HG03432 (cell line): ENCODE measurements around the gene PPM1D.

ENCODE experiments used
- ATAC-seq: cut with Tn5 transposase; IDR thresholded peaks from one replicate; pipeline ENCODE4 v1.9.1; 2021; ENCODE audit warnings: mild to moderate bottlenecking, moderate library complexity; ENCODE audit not compliant: unreplicated experiment

Gene PPM1D

DNA sequence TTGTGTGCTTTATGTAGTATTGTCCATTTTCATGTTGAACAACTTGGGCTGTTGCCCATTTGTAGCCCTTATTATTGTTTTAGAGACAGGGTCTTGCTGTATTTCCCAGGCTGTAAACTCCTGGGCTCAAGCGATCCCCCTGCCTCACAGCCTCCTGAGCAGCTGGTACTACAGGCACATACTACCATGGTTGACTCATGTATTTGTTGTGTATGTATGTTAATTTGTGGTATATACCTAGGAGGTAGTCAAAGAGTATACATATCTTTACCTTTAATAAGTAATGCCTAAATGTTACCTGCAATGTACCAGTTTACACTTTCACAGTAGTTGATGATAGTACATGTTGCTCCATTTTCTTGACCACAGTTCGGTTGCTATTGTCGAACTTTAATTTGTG lies 18.1 kb downstream of the PPM1D start:
- no peak for ATAC-seq

DNA sequence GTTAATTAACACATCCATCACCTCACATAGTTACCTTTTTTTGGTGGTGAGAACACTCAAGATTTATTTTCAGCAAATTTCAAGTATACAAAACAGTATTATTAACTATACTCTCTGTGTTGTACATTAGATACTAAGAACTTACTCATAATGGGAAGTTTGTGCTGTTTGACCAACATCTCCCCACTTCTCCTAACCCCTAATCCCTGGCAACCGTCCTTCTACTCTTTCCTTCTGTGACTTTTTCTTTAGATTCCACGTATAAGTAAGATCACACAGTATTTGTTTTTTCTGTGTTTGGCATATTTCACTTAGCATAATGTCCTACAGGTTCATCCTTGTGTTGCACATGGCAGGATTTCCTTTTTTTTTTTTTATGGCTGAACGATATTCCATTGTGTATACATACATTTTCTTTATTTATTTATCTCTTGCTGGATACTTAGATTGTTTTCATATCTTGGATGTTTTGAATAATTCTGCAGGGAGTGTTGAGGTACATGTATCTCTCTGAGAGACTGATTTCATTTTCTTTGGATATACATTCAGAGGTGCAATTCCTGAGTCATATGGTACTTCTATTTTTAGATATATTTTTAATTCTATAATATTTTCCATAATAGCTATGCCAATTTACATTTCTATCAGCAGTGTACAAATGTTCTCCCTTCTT lies 19.0 kb downstream of the PPM1D start:
- no peak for ATAC-seq

DNA sequence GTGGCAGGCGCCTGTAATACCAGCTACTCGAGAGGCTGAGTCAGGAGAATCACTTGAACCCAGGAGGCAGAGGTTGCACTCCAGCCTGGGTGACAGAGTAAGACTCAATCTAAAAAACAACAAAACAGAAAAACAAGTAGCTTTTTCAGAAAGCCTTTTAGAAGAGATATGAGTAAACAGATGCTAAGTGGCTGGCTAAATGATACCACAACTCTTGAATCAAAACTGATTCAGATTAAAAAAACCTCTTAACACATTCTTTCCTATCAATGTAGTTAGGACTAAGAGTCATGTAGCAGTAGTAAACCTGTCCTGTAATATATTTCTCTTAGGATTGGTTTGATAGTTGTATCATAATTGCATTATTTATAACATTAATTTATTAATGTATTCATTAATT lies 23.0 kb downstream of the PPM1D start:
- no peak for ATAC-seq

DNA sequence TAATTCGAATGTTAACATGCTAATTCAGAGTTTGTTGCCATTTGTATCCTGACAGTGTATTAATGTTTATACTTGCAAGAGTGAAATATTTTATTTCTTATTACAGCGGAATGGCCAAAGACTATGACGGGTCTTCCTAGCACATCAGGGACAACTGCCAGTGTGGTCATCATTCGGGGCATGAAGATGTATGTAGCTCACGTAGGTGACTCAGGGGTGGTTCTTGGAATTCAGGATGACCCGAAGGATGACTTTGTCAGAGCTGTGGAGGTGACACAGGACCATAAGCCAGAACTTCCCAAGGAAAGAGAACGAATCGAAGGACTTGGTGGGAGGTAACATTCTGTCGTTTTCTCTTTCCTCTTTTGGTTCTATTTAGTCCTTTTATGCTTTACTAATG lies 23.4 kb downstream of the PPM1D start:
- ATAC-seq, result no peak

DNA sequence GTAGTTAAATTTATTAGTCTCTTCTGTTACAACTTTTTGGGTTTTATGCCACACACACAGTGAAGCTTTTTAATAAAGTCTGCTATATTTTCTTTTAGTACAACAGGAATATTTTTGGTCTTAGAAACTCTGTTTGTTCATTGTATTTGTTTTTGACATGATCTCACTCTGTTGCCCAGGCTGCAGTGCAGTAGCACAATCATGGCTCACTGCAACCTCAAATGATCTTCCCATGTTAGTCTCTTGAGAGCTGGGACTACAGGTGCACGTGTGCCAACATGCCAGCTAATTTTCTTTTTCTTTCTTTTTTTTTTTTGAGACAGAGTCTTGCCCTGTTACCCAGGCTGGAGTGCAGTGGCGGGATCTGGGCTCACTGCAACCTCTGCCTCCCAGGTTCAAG lies 27.1 kb downstream of the PPM1D start:
- ATAC-seq, result no peak

DNA sequence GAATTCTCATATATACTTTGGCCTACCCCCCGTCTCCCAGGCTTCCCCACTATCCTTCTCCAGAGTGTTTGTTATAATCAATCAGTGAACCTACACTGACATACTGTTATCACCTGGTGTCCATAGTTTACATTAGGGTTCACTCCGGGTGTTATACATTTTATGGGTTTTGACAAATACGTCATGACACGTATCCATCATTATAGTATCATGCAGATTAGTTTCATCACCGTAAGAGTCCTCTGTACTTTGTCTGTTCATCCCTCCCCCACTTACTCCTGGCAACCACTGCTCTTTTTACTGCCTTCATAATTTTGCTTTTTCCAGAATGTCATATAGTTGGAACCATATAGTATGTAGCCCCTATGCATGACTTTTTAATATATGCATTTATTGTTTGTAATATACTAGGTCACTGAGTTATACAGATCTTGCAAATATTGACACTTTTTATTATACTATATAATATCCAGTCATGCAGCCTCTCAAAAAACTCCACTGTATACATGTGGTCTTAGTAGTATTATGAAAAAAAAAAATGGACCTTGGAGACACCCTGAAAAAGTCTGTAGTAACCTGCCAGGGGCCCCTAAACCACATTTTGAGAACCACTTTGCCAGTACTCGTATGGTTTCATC lies 28.4 kb downstream of the PPM1D start:
- no peak for ATAC-seq

DNA sequence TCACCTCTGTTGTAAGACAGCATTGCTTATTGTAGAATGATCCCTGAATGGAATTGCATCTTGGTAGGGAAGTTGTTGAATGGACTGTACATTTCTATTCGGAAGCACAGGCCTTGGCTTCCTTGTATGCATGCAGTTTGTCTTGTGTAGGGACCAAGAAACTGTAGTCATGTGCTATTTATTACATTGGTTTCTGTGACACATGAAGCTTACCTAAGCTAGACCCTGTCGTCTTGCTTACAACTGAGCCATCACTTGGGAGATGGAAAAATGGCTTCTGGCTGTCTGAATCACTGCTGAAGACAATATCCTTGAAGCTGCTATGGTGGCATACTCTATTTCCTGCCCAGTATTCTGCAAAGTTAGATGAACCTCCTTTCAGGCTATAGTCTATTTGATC lies 29.1 kb downstream of the PPM1D start:
- no peak for ATAC-seq

DNA sequence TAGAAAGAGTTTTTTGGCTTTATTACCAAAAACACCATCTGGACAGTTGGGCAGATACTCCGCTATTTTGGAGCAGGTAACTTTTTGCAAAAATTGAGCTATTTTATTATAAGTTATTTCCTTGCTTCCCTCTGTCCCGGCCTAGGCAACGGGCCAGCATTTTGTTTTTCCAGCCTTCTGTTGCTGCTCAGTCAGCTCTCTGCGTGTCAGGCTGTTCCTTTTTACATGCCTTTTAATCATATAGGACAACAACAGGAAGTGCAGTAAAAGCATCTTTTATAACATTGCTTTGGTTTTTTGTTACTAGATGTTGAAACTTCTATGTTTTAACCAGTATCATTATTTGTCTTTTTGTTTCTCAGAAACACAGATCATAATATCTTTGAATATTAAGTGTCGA lies 30.4 kb downstream of the PPM1D start:
- ATAC-seq, result no peak

DNA sequence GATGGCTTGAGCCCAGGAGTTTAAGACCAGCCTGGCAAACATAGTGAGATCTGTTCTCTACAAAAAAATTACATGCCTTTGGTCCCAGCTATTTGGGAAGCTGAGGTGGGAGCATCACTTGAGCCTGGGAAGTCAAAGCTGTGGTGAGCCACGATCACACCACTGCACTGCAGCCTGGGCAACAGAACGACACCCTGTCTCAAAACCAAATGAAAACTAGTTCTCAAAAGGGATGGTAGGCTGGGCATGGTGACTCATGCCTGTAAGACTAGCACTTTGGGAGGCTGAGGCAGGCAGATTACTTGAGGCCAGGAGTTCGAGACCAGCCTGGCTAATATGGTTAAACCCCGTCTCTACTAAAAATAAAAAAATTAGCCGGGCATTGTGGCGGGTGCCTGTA lies 31.1 kb downstream of the PPM1D start:
- no peak for ATAC-seq

DNA sequence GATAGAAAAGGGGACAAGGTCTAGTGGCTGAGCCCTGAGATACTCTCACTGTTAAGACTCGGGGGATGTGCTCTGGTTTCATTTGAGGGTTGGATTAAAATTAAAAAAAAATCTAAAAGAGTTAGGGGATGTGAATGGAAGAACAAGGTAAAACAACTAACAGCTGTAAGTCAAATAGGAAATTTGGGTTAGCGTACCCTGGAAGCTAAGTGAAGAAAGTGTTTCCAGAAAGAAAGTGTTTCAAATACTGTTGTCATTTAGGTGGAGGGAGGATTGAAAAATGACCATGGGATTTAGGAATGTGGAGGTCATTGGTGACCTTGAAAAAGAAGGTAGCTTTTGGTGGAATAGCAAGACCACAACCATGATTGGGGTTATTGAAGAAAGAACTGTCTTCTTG lies 37.7 kb downstream of the PPM1D start:
- no peak for ATAC-seq

DNA sequence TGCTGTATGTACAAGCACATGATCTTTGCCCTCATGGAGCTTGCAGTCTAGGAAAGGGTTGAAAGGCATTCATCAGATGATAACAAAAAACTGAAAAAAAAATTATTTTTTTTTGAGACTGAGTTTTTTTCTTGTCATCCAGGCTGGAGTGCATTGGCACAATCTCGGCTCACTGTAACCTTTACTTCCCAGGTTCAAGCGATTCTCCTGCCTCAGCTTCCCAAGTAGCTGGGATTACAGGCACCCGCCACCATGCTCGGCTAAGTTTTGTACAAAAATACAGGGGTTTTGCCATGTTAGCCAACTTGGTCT lies 39.0 kb downstream of the PPM1D start:
- ATAC-seq, result no peak

DNA sequence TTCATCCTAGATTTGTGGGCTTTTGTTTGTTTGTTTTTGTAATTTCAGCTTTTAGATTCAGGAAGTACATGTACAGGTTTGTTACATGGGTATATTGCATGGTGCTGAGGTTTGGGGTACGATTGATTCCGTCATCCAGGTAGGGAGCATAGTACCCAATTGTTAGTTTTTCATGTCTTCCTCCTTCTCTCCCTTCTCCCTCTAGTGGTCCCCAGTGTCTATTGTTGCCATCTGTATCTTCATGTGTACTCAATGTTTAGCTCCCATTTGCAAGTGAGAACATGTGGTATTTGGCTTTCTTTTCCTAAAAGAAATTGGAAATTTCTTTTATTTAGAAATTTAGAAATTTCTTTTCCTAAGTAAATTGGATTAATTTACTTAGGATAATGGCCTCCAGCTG lies 40.5 kb downstream of the PPM1D start:
- no peak for ATAC-seq

DNA sequence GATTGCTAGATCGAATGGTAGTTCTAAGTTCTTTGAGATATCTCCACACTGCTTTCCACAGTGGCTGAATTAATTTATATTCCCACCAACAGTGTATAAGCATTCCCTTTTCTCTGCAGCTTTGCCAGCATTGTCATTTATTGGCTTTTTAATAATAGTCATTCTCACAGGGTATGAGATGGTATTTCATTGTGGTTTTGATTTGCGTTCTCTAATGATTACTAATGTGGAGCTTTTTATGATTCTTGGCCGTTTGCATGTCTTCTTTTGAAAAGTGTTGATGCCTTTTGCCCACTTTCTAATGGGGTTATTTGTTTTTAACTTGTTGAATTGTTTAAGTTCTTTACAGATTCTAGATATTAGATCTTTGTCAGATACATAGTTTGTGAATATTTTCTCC lies 41.1 kb downstream of the PPM1D start:
- ATAC-seq, result no peak

DNA sequence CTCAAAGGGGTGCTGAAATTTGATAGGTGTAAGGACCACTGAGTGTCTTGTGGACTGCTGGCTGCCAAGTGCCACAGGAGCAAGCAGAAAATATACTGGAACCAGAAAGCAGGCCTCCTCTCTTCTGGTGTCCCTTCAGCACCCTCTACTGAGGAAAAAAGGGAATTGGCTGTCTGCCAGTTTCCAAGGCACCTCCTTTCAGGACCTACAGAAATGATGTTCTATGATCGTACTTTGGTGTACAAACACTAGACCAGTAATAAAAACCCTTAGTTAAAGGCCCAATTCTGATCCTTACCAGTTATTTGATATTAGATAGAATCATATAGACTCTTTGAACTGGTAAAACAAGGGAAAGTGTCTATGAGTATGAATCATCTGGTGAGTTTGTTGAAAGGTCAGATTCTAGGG lies 41.8 kb downstream of the PPM1D start:
- ATAC-seq, result no peak

DNA sequence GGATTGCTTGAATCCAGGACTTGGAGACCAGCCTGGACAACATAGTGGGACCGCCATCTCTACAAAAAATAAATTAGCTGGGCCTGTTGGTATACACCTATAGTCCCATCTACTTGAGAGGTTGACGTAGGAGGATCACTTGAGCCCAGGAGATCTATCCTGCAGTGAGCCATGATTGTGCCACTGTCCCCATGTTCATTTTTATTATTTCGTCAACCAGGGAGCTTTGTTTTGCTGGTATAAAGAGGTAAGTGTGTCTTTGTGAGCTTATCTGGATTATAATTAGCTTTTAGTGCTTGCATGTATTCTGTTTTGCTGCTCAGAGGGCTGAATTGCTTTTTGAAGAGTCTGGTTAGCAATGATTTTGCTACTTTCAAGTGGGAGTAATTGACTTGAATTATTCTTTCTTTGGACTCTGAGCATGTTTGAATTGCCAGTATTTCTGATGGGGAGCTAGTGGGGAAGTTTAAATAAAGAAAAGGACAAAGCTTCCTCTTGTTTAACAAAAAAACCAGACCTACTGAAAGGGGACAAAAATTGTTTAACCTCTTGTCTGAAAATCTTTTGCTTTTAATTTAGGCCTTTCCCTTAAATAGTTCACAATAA lies 46.0 kb downstream of the PPM1D start:
- ATAC-seq, result no peak

DNA sequence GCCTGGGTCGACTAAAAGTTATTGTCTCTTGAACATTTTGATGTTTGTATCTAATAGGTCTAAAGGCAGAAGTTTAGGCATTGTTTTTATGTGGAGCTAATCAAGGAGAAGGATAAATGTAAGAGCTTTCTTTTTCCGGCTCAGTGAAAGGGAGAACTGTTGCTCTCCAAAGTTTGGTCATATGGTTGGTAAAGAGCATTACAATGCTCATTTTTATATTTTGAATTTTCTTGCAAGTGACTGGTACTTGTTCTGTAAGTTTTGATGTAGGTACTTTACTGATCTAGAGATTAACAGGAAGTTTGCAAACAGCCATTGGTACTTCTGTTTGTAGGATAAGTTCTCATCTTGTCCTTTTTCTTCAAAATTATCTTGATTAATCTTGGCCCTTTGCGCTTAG lies 46.7 kb downstream of the PPM1D start:
- ATAC-seq, result no peak

DNA sequence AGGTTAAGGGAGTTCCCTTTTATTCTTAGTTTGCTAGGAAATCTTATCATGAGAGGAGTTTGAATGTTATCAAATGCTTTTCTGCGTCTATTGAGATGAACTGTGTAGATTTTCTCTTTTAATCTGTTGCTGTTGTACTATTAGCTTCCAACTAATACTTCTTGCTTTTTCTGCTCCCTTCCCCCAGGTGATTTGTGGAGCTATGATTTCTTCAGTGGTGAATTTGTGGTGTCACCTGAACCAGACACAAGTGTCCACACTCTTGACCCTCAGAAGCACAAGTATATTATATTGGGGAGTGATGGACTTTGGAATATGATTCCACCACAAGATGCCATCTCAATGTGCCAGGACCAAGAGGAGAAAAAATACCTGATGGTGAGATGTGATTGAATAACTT lies 47.7 kb downstream of the PPM1D start:
- ATAC-seq, result no peak

DNA sequence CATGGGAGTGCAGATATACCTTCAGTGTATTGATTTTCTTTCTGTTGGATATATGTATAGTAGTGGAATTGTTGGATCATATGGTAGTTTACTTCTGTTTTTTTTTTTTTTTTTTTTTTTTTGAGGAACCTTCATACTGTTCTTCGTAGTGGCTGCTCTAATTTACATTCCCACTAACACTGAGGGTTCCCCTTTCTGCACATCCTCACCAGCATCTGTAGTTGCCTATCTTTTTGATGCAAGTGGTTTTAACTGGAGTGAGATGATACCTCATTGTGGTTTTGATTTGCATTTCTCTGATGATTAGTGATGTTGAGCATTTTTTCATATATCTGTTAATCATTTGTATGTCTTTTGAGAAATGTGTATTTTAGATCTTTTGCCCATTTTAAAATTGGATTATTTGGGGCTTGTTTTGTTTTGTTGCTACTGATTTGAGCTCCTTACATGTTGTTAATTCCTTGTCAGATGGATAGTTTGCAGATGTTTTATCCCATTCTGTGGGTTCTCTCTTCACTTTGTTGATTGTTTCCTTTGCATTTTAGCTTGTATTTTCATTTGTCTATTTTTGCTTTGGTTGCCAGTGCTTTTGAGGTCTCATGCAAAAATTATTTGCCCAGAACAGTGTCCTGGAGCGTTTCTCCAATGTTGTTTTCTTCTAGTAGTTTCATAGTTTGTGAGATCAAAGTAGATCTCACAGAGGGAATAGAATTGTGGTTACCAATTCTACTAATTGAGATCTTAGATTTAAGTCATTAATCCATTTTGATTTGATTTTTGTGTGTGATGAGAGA lies 52.7 kb downstream of the PPM1D start:
- ATAC-seq, result peak; percentile 96

DNA sequence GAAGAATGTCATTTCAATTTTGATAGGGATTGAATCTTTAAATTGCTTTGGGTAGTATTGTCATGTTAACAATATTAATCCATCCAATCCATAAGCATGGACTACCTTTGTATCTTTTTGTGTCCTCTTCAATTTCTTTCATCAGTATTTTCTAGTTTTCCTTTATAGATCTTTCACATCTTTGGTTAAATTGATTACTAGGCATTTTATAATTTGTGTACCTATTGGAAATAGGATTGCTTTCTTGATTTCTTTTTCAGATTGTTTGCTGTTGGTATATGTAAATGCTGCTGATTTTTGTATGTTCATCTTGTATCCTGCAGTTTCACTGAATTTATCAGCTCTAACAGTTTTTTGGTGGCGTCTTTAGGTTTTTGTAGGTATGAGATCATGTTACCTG lies 53.6 kb downstream of the PPM1D start:
- ATAC-seq, result no peak

DNA sequence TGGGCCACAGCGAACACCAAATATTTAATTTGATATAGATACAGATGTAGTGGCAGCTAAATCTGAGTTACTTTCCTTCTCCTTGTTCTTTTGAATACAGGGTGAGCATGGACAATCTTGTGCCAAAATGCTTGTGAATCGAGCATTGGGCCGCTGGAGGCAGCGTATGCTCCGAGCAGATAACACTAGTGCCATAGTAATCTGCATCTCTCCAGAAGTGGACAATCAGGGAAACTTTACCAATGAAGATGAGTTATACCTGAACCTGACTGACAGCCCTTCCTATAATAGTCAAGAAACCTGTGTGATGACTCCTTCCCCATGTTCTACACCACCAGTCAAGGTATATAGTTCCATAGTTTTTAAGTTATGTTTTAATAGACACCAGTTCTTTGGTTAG lies 56.5 kb downstream of the PPM1D start:
- ATAC-seq, result no peak

DNA sequence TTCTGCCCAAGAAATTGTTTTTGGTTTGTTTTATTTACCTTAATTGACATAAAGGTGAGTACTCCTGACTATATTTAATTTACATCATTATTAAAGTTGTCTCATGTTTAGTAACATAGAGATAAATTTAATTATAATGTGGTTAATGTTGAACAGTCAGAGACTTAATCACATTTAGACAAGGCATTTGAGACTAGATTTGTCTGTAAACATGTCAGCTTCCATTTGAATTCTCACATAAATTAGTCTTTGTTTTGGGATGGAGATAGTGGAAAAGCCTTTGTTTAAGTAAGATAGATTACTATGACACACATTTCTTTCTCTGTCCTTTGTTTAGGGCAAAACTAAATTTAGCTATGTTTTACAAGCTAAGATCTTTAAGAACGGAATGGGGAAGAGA lies 59.2 kb downstream of the PPM1D start:
- no peak for ATAC-seq

DNA sequence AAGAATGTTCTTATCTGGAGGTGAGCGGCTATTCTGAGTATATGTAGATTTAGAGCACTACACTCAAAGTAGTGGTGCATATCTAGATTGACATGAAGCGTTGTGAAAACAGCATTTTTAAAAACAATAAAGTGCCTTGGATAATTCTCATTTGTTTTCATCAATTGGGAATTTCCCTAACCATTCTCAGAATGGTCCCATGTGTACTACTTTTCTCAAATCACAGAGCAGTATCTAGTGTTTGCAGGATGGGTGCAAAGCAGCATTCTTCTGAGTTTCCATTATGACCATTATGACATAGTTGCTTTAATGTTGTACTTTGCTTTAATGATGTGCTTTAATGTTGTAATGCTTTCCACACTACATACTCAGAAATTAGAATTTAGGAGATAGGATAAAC lies 61.5 kb downstream of the PPM1D start:
- ATAC-seq, result no peak
